Activated CD8-positive, alpha-beta memory T cell treated with anti-CD3 and anti-CD28 coated beads, Interleukin-2, amount 50 U/mL, for 1 hour (primary cell): Measurements from ENCODE around the gene CNOT4.

Experiments
- DNase-seq: peaks from one replicate; pipeline ENCODE4 v3.0.0-alpha.2; 2020; ENCODE audit errors: extremely low read depth

CNOT4 gene

DNA sequence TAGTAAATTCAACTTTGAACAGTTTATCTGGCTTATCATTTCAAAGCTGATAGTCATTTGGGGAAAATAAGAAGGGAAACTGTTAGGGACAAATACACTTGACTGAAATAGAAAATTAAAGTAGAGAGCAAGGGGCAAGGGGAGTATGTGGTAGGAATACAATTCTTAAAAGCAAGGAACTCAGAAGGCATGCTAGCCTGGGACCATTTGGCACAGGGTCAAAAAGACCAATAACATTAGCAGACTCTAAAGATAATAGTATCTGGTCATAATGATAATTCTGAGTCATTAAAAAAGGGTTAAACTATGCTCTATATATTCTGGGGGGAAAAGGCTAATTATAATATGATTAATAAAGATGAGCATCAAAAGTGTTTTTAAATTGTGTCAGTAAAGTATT, 112.2 kb downstream of the CNOT4 start:
- DNase-seq = no peak

DNA sequence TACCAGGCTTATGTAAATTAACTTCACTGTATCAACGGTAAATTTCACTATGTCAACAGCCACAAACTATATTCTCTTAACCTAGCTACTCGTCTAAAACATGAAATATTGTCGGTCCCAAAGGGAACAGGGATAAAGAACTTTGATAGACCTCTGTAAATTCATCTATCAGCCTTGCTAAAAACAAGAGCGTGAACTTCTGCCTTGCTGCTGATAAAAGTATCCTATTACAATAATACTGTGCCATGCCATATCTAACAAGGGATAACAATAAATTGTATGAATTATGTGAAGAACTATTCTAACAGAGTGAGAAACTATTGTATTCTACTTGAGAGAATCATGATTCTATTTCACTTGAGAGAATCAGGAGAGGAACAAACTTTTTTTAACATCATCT, 117.2 kb downstream of the CNOT4 start:
- DNase-seq = no peak

- DNase-seq = no peak
These were observed 118.4 kb downstream of the CNOT4 start for GRCh38 chr7:135391514-135391913.

- no peak for DNase-seq
These were observed 119.1 kb downstream of the CNOT4 start for GRCh38 chr7:135390829-135391228.

GRCh38 chr7:135389971-135390370, 119.9 kb downstream of the CNOT4 start:
- no peak for DNase-seq

DNA sequence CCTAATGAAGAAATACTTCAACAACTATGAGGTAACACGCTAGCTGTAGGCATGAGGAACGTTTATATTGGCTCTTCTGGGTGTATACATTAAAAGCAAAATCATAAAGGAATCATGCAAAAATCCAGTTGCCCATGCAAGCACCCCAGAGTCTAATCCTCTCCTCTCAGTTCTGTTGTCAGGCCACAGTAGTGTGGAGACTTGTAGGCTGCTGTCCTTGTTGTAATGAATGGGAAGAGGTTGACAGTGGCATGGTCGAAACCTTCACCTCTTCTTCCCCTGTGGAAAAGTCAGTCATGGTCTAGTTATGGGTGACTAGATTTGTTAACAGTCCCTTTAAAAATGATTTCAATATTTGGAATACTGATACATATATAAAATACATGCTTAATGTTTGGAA, 121.3 kb downstream of the CNOT4 start:
- DNase-seq = no peak

- DNase-seq = no peak
These were observed 123.1 kb downstream of the CNOT4 start for GRCh38 chr7:135386776-135387175.

DNA sequence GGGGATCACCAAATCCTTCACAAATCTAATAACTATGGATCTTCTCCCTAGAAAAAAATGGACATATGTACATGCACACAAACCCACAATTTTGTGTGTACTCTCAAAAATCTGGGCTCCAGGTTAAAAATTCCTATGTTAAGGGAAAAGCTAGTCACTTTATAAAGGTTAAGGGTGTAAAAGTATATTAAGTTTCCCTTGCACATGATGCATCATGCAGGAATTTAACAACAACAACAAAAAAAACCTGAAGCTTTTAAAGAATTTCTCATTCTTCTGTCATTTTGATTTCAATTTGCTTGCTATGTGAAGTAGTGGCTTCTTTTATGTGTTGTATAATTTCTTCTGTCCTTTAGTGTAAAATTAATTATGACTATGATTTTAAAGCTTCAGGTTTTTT, 123.7 kb downstream of the CNOT4 start:
- DNase-seq = no peak

DNA sequence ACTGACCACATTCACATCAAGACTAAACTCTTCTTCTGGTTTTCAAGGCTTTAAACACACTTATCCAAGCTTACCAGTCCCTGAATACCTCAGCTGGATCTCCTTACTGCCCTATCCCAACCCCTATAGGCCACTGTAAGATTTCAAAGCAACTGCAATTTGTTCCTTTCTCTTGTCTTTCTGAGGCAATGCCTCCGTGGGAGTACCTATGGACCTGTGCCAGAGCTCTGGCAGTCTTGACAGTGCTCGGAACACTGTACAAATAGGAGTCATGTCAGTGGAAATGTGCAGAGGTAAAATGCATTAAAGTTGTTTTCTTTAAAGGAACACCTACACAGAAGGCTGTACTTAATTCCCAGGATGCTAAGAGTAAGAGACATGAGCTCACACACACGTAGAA, 124.7 kb downstream of the CNOT4 start:
- no peak for DNase-seq

DNA sequence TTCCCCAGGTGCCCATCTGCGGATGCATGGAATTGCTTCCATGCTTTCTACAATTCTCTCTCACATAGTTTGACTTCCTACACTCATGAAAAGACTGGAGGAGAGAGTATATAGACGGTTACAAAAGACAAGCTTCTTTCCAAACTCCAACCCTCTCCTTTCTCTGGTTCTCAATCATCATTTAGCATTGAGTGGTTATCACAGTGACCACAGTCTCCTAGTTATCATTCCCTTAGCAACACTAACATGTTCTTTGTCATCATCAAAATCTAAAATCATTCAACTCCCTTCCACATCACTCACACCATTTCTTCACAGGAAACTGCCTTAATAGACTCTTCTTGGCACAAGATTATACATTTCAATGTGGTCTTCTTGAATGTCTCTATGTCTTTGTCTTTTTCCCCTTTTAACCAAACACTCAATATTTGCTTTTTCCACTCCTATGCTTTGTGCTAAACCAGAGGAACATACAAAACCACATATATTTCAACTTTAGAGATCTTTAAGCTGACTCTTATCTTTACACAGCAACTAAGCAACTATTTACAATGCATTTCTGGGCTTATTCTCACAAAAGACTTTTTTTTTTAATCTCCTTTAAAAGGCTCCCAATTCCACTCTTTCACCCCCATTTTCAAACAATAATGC, 126.3 kb downstream of the CNOT4 start:
- no peak for DNase-seq

DNA sequence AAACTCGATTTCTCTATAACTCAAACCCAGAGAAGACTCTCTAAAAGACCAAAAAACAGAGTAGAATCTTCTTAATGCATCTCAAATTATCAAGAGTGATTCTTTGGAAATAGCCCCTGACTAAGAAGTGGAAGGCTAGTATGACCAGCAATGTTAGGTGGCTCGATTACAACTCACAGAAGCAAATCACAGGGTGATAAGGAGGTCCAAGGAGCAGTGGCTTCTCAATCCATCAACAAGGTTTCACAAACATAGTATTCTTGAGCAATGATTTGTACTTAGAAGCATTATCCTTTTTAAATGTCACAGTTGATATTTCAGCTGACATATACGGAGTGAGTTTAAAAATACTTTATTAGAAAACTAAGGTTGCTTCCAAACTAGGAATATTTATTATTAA, 127.7 kb downstream of the CNOT4 start:
- DNase-seq = no peak

DNA sequence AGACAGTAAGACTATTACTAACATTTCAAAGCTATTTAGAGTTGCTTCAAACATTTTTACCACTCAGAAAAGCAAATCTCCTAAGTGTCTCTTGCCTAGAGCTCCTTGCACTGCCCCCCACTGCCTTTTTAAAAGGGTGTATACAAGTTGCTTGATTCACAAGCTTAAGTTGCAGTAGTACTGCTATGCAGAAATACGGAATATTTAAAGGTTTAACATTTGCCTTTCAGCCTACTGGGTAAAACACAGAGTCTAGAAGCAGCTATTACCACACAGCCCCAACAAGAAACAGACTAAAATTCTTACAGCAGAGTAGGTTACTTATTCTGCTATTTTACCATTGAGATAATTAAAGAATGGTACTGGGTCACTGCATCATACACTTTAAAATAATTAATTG, 128.5 kb downstream of the CNOT4 start:
- no peak for DNase-seq

DNA sequence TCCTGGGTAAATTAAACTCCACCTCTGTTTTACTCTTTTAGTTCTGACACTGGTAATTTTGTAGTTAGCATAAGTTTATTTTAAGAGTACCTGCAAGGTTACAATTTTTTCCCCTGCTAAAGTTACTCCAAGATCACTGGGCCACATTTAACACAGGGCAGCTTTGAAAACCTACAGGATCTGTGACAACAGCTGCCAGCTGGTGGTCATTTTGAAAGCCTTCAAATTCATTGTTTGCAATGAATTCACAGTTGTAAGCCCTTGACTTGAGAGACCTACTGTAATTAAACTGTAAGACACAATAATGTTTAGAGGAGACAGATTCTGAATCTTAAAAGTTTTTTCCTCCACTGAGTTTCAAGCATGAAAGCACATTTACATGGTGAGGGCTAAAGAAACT, 129.6 kb downstream of the CNOT4 start:
- no peak for DNase-seq

DNA sequence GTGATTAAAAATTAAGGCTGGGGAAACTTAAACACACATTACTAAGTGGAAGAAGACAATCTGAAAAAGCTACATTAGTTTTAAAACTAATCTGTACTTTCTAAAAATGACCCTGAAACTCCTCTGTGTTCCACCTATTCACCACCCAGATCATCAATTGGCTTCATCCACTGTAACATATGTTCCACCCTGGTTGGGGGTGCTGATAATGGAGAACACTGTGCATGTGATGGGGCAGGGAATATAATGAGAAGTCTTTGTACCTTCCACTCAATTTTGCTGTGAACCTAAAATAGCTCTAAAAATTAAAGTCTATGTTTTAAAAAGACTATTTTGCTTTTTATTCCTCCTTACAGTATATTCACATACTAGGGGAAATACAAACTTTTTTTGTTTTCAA, 132.7 kb downstream of the CNOT4 start:
- no peak for DNase-seq

GRCh38 chr7:135375908-135376699, 133.8 kb downstream of the CNOT4 start:
- DNase-seq = no peak

DNA sequence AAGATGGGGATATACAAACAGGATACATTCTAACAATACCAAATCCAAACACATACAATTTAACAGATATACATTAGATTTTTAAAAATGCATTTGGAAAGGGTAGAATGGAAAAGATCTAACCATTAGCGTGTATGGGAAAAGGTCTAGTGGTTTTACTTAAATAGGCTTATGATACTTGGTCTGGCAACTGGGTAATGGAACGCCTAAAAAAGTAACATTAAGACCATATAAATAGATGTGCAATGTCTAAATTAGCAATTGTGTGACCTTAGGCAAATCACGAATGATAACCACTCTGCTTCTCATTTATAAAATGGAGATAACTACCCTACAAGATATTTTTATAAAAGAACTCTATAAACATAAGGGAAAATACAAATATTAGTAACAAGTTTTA, 135.2 kb downstream of the CNOT4 start:
- DNase-seq = no peak

DNA sequence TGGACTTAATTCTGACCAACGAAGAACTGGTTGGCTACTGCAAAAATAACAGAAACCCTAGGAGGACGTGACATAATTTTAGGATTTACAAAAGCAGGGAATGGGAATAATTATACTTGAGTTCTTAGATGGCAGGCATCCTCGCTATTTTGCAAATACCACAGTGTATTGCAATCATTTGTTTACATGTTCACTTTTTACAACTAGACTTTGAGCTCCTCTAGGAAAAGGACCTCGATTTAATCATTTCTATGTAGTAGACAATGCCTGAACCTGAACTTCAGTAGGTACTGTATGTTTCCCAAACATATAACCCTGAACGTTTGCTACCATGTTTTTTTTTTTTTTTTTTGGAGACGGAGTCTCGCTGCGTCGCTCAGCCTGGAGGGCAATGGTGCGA, 137.7 kb downstream of the CNOT4 start:
- no peak for DNase-seq

DNA sequence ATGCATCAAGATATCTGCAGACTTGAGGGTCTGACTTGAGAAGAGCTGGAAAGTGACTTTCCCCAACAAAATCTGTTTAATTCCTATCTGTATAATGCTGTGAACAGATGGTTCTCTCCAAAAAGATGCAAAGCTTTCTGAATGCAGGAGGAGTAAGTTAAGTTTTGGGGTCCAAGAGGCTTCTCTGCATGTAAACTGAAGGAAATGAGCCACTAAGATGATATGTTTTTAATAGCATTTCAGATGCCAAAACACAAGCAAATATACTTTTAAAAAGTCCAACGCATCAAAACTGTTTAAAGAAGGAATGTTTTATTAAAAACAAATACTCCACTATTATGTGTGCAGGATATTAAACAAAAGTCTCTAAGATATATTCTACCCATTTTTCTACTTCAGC, 139.2 kb downstream of the CNOT4 start:
- DNase-seq = no peak

DNA sequence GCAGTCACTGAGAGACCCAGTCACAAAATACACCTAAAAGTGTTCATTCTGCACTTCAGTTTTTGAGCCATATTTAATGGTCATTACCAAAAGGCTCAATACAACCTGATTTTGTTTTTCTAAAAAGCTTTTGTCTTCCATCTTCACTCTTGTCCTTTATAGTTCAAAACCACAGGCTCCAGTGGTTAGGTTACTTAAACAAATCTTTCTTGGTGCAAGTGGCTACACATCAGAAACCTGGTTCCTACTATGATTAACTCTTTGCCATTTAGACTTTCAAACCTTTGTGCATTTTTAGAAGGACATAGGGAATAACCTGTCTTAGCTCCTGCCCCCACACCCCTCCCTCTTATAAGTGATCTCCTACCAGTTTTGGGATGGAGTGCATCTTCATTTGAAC, 140.5 kb downstream of the CNOT4 start:
- no peak for DNase-seq

DNA sequence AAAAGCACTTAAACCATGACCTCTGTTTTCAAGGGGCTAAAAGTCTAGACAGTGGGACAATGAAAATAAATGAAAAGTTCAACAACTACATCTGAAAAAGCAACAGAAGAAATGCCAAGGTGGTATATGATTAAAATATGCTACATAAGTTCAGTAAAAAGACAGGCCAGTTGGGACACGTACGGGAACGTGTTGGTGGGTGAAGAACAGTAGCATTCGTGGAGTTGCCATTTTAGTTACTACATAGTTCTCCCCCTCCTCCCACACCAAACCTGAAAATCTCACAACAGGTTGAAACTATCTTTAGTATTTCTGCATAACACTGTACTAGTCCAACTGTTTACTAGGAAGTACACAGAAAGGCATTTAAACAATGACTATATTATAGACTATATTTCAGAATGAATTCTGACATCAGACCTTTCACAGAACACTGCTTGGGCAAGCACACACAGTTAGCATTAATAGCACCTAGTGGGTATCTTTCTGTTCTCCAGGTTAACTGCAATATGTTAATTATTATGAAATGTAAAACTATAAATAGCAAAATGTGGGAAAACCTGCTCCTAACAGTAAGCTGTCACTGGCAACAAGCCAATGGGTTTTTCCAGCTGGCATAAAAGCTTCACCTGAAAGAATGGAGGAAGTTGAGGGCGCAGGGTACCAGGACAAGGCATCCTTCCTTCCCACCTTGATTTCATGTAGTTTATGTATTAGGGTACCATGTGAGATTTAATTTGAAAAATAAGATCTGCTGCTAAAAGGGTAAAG, 141.3 kb downstream of the CNOT4 start:
- DNase-seq = no peak

GRCh38 chr7:135366843-135367508, 142.9 kb downstream of the CNOT4 start:
- no peak for DNase-seq

DNA sequence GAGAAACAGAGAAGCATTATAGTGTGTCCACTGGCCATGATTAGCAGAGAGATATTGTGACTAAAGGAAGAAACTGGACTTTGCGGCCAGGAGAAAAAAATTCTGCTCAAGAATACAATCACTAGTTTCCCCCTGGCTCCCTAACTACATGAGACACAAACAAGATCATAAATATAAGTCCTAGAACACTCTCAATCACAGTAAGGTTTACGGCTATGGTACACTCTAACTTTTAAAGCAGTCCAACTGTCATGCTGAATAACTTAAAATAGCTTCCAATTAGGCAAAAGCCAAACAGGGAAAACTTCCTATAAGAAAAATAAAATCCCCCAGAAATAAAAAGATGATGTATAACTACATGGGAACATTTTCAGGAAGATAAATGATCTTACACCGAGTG, 144.2 kb downstream of the CNOT4 start:
- no peak for DNase-seq
